GM23248 (cell line): Measurements from ENCODE around the gene USP40. TPM values are rescaled to one million over a fixed set of nuclear protein-coding genes. Genes with fewer than 3 reads are reported as not detected.

Source experiments
- DNase-seq: peaks from one replicate; pipeline ENCODE4 v3.0.0-alpha.2; 2015
- H2AFZ ChIP-seq: fragments of 200-600 bp; sonication (generic); 2 replicates; pipeline ENCODE4 v1.6.1; 2016; ENCODE audit warnings: antibody characterized with exemption
- H3F3A ChIP-seq: fragments of 200-600 bp; sonication (generic); 2 replicates; pipeline ENCODE4 v1.6.1; 2016; ENCODE audit warnings: mild to moderate bottlenecking, antibody characterized with exemption, mixed run types; ENCODE audit not compliant: insufficient read depth
- H3K27ac ChIP-seq: fragments of 200-600 bp; sonication (generic); 2 replicates; pipeline ENCODE4 v1.5.1; 2016; ENCODE audit warnings: mild to moderate bottlenecking
- H3K27me3 ChIP-seq: fragments of 200-600 bp; sonication (generic); replicated peaks from 2 replicates; pipeline ENCODE4 v1.6.1; 2016; ENCODE audit warnings: mild to moderate bottlenecking; ENCODE audit not compliant: insufficient read depth
- H3K36me3 ChIP-seq: fragments of 200-600 bp; sonication (generic); 2 replicates; pipeline ENCODE4 v1.6.1; 2016; ENCODE audit warnings: low read depth, mild to moderate bottlenecking
- H3K4me1 ChIP-seq: fragments of 200-600 bp; sonication (generic); 2 replicates; pipeline ENCODE4 v1.6.1; 2016; ENCODE audit warnings: mild to moderate bottlenecking; ENCODE audit not compliant: insufficient read depth
- H3K4me2 ChIP-seq: fragments of 200-600 bp; sonication (generic); one replicate; pipeline ENCODE4 v1.6.1; 2016; ENCODE audit warnings: mild to moderate bottlenecking; ENCODE audit not compliant: unreplicated experiment
- H3K4me3 ChIP-seq: fragments of 200-600 bp; sonication (generic); 2 replicates; pipeline ENCODE4 v1.5.1; 2016; ENCODE audit warnings: mild to moderate bottlenecking
- H3K79me2 ChIP-seq: fragments of 200-600 bp; sonication (generic); 2 replicates; pipeline ENCODE4 v1.6.1; 2016; ENCODE audit warnings: mild to moderate bottlenecking; ENCODE audit not compliant: insufficient read depth
- H3K9ac ChIP-seq: fragments of 200-600 bp; sonication (generic); 2 replicates; pipeline ENCODE4 v1.6.1; 2016; ENCODE audit warnings: mild to moderate bottlenecking
- H3K9me2 ChIP-seq: fragments of 200-600 bp; sonication (generic); 2 replicates; pipeline ENCODE4 v1.6.1; 2016; ENCODE audit warnings: mixed run types, mild to moderate bottlenecking, moderate library complexity; ENCODE audit not compliant: insufficient read depth
- H3K9me3 ChIP-seq: fragments of 200-600 bp; sonication (generic); one replicate; pipeline ENCODE4 v1.6.1; 2017; ENCODE audit warnings: low read depth
- H4K20me1 ChIP-seq: fragments of 200-600 bp; sonication (generic); 2 replicates; pipeline ENCODE4 v1.6.0; 2016; ENCODE audit not compliant: insufficient read depth
- EZH2 ChIP-seq: fragments of 200-600 bp; sonication (generic); IDR thresholded peaks from 2 replicates; pipeline ENCODE4 v1.6.1; 2018; ENCODE audit warnings: antibody characterized with exemption, mild to moderate bottlenecking; ENCODE audit not compliant: insufficient read depth, poor library complexity, severe bottlenecking
- EZH2phosphoT487 ChIP-seq: fragments of 200-600 bp; sonication (generic); IDR thresholded peaks from 2 replicates; pipeline ENCODE4 v1.6.1; 2018; ENCODE audit warnings: antibody characterized with exemption, moderate library complexity, mild to moderate bottlenecking, low read depth; ENCODE audit not compliant: insufficient read depth
- WGBS, 2 experiments: methylation state at CpG; one replicate each; pipeline ENCODE4 v1.1.6; 2015 to 2017; ENCODE audit warnings: low lambda C conversion rate in 2 of 2, low coverage in 1 of 2; ENCODE audit errors: missing lambda C conversion rate in 2 of 2; 5-methylcytosine and 5-hydroxymethylcytosine counted together
- in situ Hi-C: fragments of 300-500 bp; cut with MboI; formaldehyde crosslinking; loops from 2 replicates; pipeline ENCODE4 v1.15.0; 2020
- polyA plus RNA-seq: library from polyadenylated mRNA; unstranded; fragments of >200 nt; fragmentation: Nextera tagmentation; extraction: Ambion mirVana; gene quantifications from 2 replicates; pipeline ENCODE4 v1.2.1, GENCODE V29; 2016
- total RNA-seq: library from RNA; depleted of rRNA; stranded (reverse); fragments of >200 nt; shearing (Covaris generic); gene quantifications from 2 replicates; pipeline ENCODE4 v1.2.3, GENCODE V29; 2014

USP40 gene
- total and polyA plus RNA-seq, 2 experiments from 2014 or later: 25.1 to 31.0 TPM

DNA sequence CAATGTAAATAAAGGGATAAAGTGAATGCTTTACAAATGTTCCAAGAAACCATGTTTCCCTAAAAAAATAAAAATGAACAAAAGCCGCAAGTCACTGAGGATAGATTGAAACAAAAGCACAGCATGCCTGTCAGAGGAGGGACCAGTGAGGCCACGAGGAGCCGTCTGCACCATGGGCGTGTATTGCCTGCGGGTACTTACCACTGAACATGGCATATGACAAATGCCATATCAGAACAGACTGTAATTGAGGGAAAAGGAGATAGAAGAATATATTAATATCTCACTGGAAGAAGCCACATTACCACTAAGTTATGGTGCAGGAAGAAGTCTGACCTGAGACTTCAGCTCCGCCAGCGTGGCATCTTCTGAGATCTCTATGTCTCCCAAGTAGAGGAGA lies 75.8 kb downstream of the USP40 start:
- in situ Hi-C loops: no loop called here
- H3K4me1 ChIP-seq: peaks cover 38% of the 10 kb centered on the region
- no peaks in the 10 kb centered on the region for H3K9me3 ChIP-seq
- no peak overlapping the region for H3K4me3 ChIP-seq
- DNase-seq: no peak
- H3K79me2 ChIP-seq: no peaks in the 10 kb centered on the region
- no peak overlapping the region for H3K4me2 ChIP-seq
- H3K36me3 ChIP-seq: peaks cover 34% of the 10 kb centered on the region
- no peak for TF ChIP-seq EZH2
- no peak for TF ChIP-seq EZH2phosphoT487
- H2AFZ ChIP-seq: no peak overlapping the region
- no peaks in the 10 kb centered on the region for H3K27me3 ChIP-seq
- 96 to 97% methylated on average over 7 of the region's 7 CpGs for WGBS, 2 experiments
- H4K20me1 ChIP-seq: no peaks in the 10 kb centered on the region
- H3K9me2 ChIP-seq: no peaks in the 10 kb centered on the region
- peaks cover 33% of the 10 kb centered on the region for H3F3A ChIP-seq
- no peak overlapping the region for H3K9ac ChIP-seq
- no peak overlapping the region for H3K27ac ChIP-seq

DNA sequence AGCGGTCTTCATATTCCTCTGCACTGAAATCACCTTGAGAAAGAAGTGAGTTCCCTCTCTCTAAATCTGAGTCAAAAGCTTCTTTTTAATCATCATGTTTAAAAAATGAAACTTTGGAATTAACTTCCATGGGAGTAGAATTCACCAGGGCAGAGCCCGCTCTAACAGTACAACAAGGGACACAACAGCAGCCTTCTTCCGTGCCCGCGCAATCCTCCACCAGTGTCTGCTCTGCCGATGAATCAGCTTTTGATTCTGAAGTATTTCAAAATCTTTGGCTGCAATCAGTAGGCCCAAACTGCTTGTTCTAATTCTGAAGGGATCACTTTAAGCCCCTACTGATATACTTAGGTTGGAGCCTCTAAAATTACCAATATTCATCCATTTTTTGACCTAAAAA lies 76.9 kb downstream of the USP40 start:
- 0 out of 2 replicates have a peak, but pooled peaks cover 1% of the 10 kb centered on the region for H4K20me1 ChIP-seq
- DNase-seq: peak; percentile 32
- peaks cover 45% of the 10 kb centered on the region for H3K36me3 ChIP-seq
- H3K4me3 ChIP-seq: no peak overlapping the region
- peaks cover 33% of the 10 kb centered on the region for H3F3A ChIP-seq
- 96% methylated on average over 6 of the region's 6 CpGs for WGBS, 2 experiments
- no peak overlapping the region for H2AFZ ChIP-seq
- H3K27me3 ChIP-seq: no peaks in the 10 kb centered on the region
- no peak overlapping the region for H3K27ac ChIP-seq
- H3K79me2 ChIP-seq: no peaks in the 10 kb centered on the region
- peaks cover 38% of the 10 kb centered on the region for H3K4me1 ChIP-seq
- in situ Hi-C loops: no loop called here
- H3K9ac ChIP-seq: no peak overlapping the region
- no peak for TF ChIP-seq EZH2
- no peak for TF ChIP-seq EZH2phosphoT487
- H3K9me2 ChIP-seq: no peaks in the 10 kb centered on the region
- H3K9me3 ChIP-seq: no peaks in the 10 kb centered on the region
- no peak overlapping the region for H3K4me2 ChIP-seq

- H3K27me3 ChIP-seq: no peaks in the 10 kb centered on the region
- no peak for TF ChIP-seq EZH2
- H3K9me2 ChIP-seq: no peaks in the 10 kb centered on the region
- no peak overlapping the region for H3K27ac ChIP-seq
- in situ Hi-C loops: no loop called here
- H3K79me2 ChIP-seq: no peaks in the 10 kb centered on the region
- peaks cover 38% of the 10 kb centered on the region for H3K4me1 ChIP-seq
- H2AFZ ChIP-seq: no peak overlapping the region
- 0 out of 2 replicates have a peak, but pooled peaks cover 2% of the 10 kb centered on the region for H4K20me1 ChIP-seq
- 90 to 96% methylated on average over 10 of the region's 10 CpGs for WGBS, 2 experiments
- no peak overlapping the region for H3K4me3 ChIP-seq
- no peak overlapping the region for H3K9ac ChIP-seq
- H3F3A ChIP-seq: peaks cover 33% of the 10 kb centered on the region
- no peak overlapping the region for H3K4me2 ChIP-seq
- no peak for DNase-seq
- peaks cover 47% of the 10 kb centered on the region for H3K36me3 ChIP-seq
- H3K9me3 ChIP-seq: no peaks in the 10 kb centered on the region
Measured at GRCh38 chr2:233489143-233489542, 77.4 kb downstream of the USP40 start.

DNA sequence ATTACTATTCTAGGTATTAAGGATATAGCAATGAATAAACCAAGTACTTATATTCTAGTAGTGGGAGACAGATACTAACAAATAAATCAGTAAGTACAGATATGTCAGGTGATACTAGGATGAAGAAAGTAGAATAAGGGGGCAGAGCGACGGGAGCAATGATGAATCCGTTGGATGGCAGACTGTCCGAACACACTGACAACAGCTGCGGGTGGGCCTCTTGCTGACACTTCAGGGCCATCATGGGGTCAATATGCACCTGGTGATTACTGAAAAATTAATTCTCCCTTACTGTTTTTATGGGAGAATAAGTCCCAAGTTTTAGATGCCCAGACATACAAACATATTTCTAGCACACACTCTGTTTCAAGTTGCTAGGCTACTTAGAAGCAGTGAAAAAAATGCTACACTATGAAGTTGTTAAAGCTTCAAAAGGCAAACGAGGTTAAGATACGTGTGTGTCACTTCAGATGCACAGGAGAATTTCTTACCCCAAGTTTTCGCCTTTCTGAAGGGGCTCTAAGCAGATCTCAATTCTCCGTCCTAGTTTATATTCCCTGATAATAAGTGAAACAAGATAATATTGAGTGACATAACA lies 78.7 kb downstream of the USP40 start:
- Histone ChIP-seq H3F3A (peaks cover 33% of the 10 kb centered on the region), H3K4me2 (peak overlapping the region; percentile 45), H3K4me1 (peaks cover 38% of the 10 kb centered on the region), H4K20me1 (0 out of 2 replicates have a peak, but pooled peaks cover 2% of the 10 kb centered on the region), H3K9me3 (no peaks in the 10 kb centered on the region), H2AFZ (no peak overlapping the region), H3K36me3 (peaks cover 48% of the 10 kb centered on the region), H3K9ac (0 out of 2 replicates have a peak overlapping the region, but pooled peaks have one; percentile 1), H3K4me3 (peak overlapping the region; percentile 22; the same call in 1 of the 2 replicates), H3K9me2 (no peaks in the 10 kb centered on the region), H3K27ac (peak overlapping the region; percentile 20), H3K79me2 (no peaks in the 10 kb centered on the region), H3K27me3 (no peaks in the 10 kb centered on the region)
- DNase-seq: peak; percentile 34
- TF ChIP-seq EZH2phosphoT487 (no peak), EZH2 (no peak)
- in situ Hi-C loops: no loop called here
- WGBS, 2 experiments: 86 to 88% methylated on average over 9 of the region's 9 CpGs
